GM18498 (cell line): ENCODE results near the gene GTF3C1.
"Not testable (repeated sequence)": the region's sequence is repeated elsewhere in the genome, so short reads cannot be mapped to it uniquely, and the experiment has no call there.

ENCODE experiments used
- ATAC-seq: cut with Tn5 transposase; IDR thresholded peaks from one replicate; pipeline ENCODE4 v1.9.1; 2021; ENCODE audit warnings: mild to moderate bottlenecking, moderate library complexity; ENCODE audit not compliant: unreplicated experiment

GTF3C1 gene

GRCh38 chr16:27464626-27465482 lies 84.9 kb downstream of the GTF3C1 start:
- no peak for ATAC-seq

- ATAC-seq, result no peak
These were observed 85.7 kb downstream of the GTF3C1 start for GRCh38 chr16:27463741-27464591.

- no peak for ATAC-seq
These were observed 86.6 kb downstream of the GTF3C1 start for GRCh38 chr16:27462846-27463682.

- no peak for ATAC-seq
These were observed 87.4 kb downstream of the GTF3C1 start for GRCh38 chr16:27462200-27462845.

- ATAC-seq, result no peak
These were observed 88.1 kb downstream of the GTF3C1 start for GRCh38 chr16:27461483-27462171.

GRCh38 chr16:27460663-27461482 lies 88.8 kb downstream of the GTF3C1 start:
- ATAC-seq, result no peak

- no peak for ATAC-seq
These were observed 89.5 kb downstream of the GTF3C1 start for GRCh38 chr16:27460213-27460612.

- ATAC-seq, result no peak
These were observed 90.6 kb downstream of the GTF3C1 start for GRCh38 chr16:27458987-27459688.

- ATAC-seq, result no peak
These were observed 91.5 kb downstream of the GTF3C1 start for GRCh38 chr16:27458258-27458657.

- not testable (repeated sequence) for ATAC-seq
These were observed 92.2 kb downstream of the GTF3C1 start for GRCh38 chr16:27457605-27457900.

- ATAC-seq, result no peak
These were observed 94.0 kb downstream of the GTF3C1 start for GRCh38 chr16:27455700-27456099.

GRCh38 chr16:27453494-27453825 lies 96.3 kb downstream of the GTF3C1 start:
- no peak for ATAC-seq

GRCh38 chr16:27452569-27453493 lies 96.9 kb downstream of the GTF3C1 start:
- ATAC-seq, result no peak

GRCh38 chr16:27450196-27450549 lies 99.5 kb downstream of the GTF3C1 start:
- peak; percentile 21 for ATAC-seq

GRCh38 chr16:27449434-27450195 lies 100.1 kb downstream of the GTF3C1 start:
- peak; percentile 46 for ATAC-seq

GRCh38 chr16:27448532-27449433 lies 100.9 kb downstream of the GTF3C1 start:
- ATAC-seq, result no peak
